HFFc6 (cell line): ENCODE results near the gene SART1. TPM values are rescaled to one million over a fixed set of nuclear protein-coding genes. Genes with fewer than 3 reads are reported as not detected.

Source experiments
- DNase-seq: peaks from one replicate; pipeline ENCODE4 v3.0.0-alpha.2; 2018
- H3K27ac Mint-ChIP-seq: 2 replicates; pipeline ENCODE4 v1.8.0; 2020; ENCODE audit warnings: mild to moderate bottlenecking, mixed read lengths
- H3K27me3 Mint-ChIP-seq: 2 replicates; pipeline ENCODE4 v1.8.0; 2021; ENCODE audit warnings: mild to moderate bottlenecking, moderate library complexity, mixed read lengths; ENCODE audit not compliant: insufficient read depth
- H3K36me3 Mint-ChIP-seq: 2 replicates; pipeline ENCODE4 v1.8.0; 2021; ENCODE audit warnings: low read depth, mixed read lengths
- H3K4me1 Mint-ChIP-seq: 2 replicates; pipeline ENCODE4 v1.8.0; 2020; ENCODE audit warnings: low read depth, mixed read lengths
- H3K4me3 Mint-ChIP-seq: 2 replicates; pipeline ENCODE4 v1.8.0; 2020; ENCODE audit warnings: mild to moderate bottlenecking, moderate library complexity, mixed read lengths
- H3K9me3 Mint-ChIP-seq: 2 replicates; pipeline ENCODE4 v1.8.0; 2020; ENCODE audit warnings: mild to moderate bottlenecking, mixed read lengths
- CTCF ChIP-seq: fragments of 200-600 bp; sonication (generic); IDR thresholded peaks from 2 replicates; pipeline ENCODE4 v1.5.0; 2021; ENCODE audit warnings: antibody characterized with exemption, mild to moderate bottlenecking
- total RNA-seq, 6 experiments: library from RNA; stranded (reverse); fragmentation: NEBNext Ultra II Directional; extraction: Animal tissue kit (Norgen Biotek cat#: 25700); gene quantifications; 2 replicates in 1 of 6; 3 replicates in 5 of 6; pipeline ENCODE4 v1.2.3, GENCODE V29; 2021

The SART1 gene
- total RNA-seq, 6 experiments from 2014 or later, result 51.7 to 69.3 (median 61.0) TPM

- Mint-ChIP-seq H3K4me1 (peaks cover 22% of the 10 kb centered on the region), H3K4me3 (no peak overlapping the region), H3K9me3 (no peaks in the 10 kb centered on the region), H3K36me3 (peaks cover 33% of the 10 kb centered on the region), H3K27ac (no peak overlapping the region), H3K27me3 (peaks cover 2% of the 10 kb centered on the region)
- TF ChIP-seq CTCF, result no peak
- DNase-seq, result no peak
Measured at GRCh38 chr11:65967329-65967934, 5.9 kb downstream of the SART1 start.

GRCh38 chr11:65968600-65969482 is 7.3 kb downstream of the SART1 start:
- DNase-seq, result no peak
- H3K4me3 Mint-ChIP-seq, result no peak overlapping the region
- peaks cover 18% of the 10 kb centered on the region for H3K4me1 Mint-ChIP-seq
- peaks cover 38% of the 10 kb centered on the region for H3K36me3 Mint-ChIP-seq
- H3K27me3 Mint-ChIP-seq, result peaks cover 2% of the 10 kb centered on the region
- H3K9me3 Mint-ChIP-seq, result no peaks in the 10 kb centered on the region
- no peak for TF ChIP-seq CTCF
- H3K27ac Mint-ChIP-seq, result peak overlapping the region; percentile 30

GRCh38 chr11:65972116-65972515 is 10.6 kb downstream of the SART1 start:
- no peaks in the 10 kb centered on the region; the same call in 1 of the 2 replicates for H3K27me3 Mint-ChIP-seq
- peak overlapping the region; percentile 28; the same call in 1 of the 2 replicates for H3K27ac Mint-ChIP-seq
- DNase-seq, result no peak
- no peak for TF ChIP-seq CTCF
- H3K4me1 Mint-ChIP-seq, result peaks cover 17% of the 10 kb centered on the region
- H3K36me3 Mint-ChIP-seq, result peaks cover 44% of the 10 kb centered on the region
- no peaks in the 10 kb centered on the region for H3K9me3 Mint-ChIP-seq
- H3K4me3 Mint-ChIP-seq, result no peak overlapping the region

GRCh38 chr11:65973439-65974110 is 12.0 kb downstream of the SART1 start:
- TF ChIP-seq CTCF, result no peak
- Mint-ChIP-seq H3K4me1 (peaks cover 17% of the 10 kb centered on the region), H3K27me3 (no peaks in the 10 kb centered on the region; the same call in 1 of the 2 replicates), H3K4me3 (no peak overlapping the region), H3K36me3 (peaks cover 37% of the 10 kb centered on the region), H3K9me3 (no peaks in the 10 kb centered on the region), H3K27ac (no peak overlapping the region; the same call in 1 of the 2 replicates)
- DNase-seq, result peak; percentile 41

GRCh38 chr11:65975771-65976170 is 14.2 kb downstream of the SART1 start:
- no peak for DNase-seq
- Mint-ChIP-seq H3K4me1 (peaks cover 17% of the 10 kb centered on the region), H3K4me3 (no peak overlapping the region), H3K27ac (no peak overlapping the region), H3K36me3 (peaks cover 38% of the 10 kb centered on the region), H3K27me3 (peaks cover 2% of the 10 kb centered on the region), H3K9me3 (no peaks in the 10 kb centered on the region)
- no peak for TF ChIP-seq CTCF
